ENCODE results near the gene KYAT1. TPM values are rescaled to one million over a fixed set of nuclear protein-coding genes. Genes with fewer than 3 reads are reported as not detected.
"Not testable (repeated sequence)": the region's sequence is repeated elsewhere in the genome, so short reads cannot be mapped to it uniquely, and the experiment has no call there.

The KYAT1 gene
- total RNA-seq, 1 donor from 2014 or later: 7.1 TPM

GRCh38 chr9:128805661-128806060 is 76.1 kb downstream of the KYAT1 start:
- TF ChIP-seq, protein P1, sequence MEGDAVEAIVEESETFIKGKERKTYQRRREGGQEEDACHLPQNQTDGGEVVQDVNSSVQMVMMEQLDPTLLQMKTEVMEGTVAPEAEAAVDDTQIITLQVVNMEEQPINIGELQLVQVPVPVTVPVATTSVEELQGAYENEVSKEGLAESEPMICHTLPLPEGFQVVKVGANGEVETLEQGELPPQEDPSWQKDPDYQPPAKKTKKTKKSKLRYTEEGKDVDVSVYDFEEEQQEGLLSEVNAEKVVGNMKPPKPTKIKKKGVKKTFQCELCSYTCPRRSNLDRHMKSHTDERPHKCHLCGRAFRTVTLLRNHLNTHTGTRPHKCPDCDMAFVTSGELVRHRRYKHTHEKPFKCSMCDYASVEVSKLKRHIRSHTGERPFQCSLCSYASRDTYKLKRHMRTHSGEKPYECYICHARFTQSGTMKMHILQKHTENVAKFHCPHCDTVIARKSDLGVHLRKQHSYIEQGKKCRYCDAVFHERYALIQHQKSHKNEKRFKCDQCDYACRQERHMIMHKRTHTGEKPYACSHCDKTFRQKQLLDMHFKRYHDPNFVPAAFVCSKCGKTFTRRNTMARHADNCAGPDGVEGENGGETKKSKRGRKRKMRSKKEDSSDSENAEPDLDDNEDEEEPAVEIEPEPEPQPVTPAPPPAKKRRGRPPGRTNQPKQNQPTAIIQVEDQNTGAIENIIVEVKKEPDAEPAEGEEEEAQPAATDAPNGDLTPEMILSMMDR (IDR thresholded peaks at IDR 0.05): no peak
- no peaks in the 10 kb centered on the region for H3K9me3 ChIP-seq
- no peak overlapping the region for H3K27ac ChIP-seq
- no peaks in the 10 kb centered on the region for H3K27me3 ChIP-seq (ENCODE audit: low read depth)
- peaks cover 80% of the 10 kb centered on the region for H3K36me3 ChIP-seq
- H3K4me3 ChIP-seq: no peak overlapping the region
- H3K4me1 ChIP-seq: no peaks in the 10 kb centered on the region
- ATAC-seq (no peak), DNase-seq (no peak)
- intact Hi-C loops (cut with DNase I): no loop called here

DNA sequence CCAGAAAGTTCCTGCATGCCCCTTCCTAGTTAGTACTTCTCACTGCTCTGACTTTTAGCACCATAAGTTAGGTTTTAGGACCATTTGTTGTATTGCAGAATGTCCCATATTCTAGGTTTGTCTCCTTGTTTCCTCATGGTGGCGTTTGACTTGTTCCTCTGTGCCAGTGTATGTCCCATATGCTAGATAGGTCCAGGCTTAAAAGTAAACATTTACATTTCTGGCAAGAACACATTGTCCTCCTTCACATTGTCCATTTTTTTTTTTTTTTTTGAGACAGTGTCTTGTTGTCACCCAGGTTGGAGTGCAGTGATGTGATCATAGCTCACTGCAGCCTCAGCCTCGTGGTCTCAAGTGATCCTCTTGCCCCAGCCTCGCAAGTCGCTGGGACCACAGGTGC is 79.3 kb downstream of the KYAT1 start:
- TF ChIP-seq, protein P1 (IDR thresholded peaks at IDR 0.05): no peak
- no peaks in the 10 kb centered on the region for H3K9me3 ChIP-seq
- H3K36me3 ChIP-seq: peaks cover 98% of the 10 kb centered on the region
- intact Hi-C loops (cut with DNase I): no loop called here
- no peaks in the 10 kb centered on the region for H3K27me3 ChIP-seq (ENCODE audit: low read depth)
- no peak overlapping the region for H3K27ac ChIP-seq
- no peak for DNase-seq
- no peak for ATAC-seq
- no peak overlapping the region for H3K4me3 ChIP-seq
- H3K4me1 ChIP-seq: no peaks in the 10 kb centered on the region

DNA sequence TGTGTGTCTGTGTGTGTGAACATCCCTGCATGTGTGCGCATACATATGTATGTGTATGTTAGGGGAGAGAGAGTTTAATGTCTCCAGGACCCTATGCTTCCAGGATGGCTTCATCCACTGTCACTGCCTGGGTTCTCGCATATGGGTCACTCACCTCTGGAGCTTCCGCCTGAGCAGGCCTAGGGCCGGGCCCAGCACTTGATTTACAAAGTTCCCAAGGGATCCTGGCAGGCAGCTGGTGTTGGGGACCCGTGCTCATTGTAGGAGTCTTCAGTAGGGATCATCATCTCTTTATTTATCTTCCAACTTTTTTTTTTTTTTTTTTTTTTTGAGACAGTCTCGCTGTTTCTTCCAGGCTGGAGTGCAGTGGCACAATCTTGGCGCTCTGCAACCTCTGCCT is 81.7 kb downstream of the KYAT1 start:
- TF ChIP-seq, protein P1 (IDR thresholded peaks at IDR 0.05): no peak
- Histone ChIP-seq H3K4me1 (no peaks in the 10 kb centered on the region), H3K36me3 (peaks cover 98% of the 10 kb centered on the region), H3K4me3 (no peak overlapping the region), H3K27me3 (ENCODE audit: low read depth) (no peaks in the 10 kb centered on the region), H3K27ac (no peak overlapping the region), H3K9me3 (no peaks in the 10 kb centered on the region)
- DNase-seq (no peak), ATAC-seq (no peak)
- intact Hi-C loops (cut with DNase I): no loop called here

DNA sequence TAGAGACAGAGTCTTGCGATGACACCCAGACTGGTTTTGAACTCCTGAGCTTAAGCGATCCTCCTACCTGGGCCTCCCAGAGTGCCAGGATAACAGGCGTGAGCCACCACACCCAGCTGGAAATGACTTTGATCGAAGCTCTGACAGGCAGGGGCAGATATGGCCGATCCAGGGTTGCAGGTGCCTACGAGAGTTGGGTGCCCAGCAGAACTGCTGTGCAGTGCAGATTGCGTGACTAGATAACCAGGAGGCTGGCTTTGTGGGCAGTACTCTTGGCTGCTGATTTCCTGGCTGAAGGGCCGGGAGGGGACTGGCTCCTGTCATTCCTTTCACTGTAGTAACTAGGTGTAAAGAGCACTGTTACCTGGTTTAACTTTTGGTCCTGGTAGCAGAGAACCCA is 82.9 kb downstream of the KYAT1 start:
- Histone ChIP-seq H3K27ac (no peak overlapping the region), H3K36me3 (peaks cover 98% of the 10 kb centered on the region), H3K27me3 (ENCODE audit: low read depth) (no peaks in the 10 kb centered on the region), H3K9me3 (no peaks in the 10 kb centered on the region), H3K4me3 (no peak overlapping the region), H3K4me1 (no peaks in the 10 kb centered on the region)
- DNase-seq (no peak), ATAC-seq (no peak)
- TF ChIP-seq, protein P1 (IDR thresholded peaks at IDR 0.05): no peak
- intact Hi-C loops (cut with DNase I): no loop called here

DNA sequence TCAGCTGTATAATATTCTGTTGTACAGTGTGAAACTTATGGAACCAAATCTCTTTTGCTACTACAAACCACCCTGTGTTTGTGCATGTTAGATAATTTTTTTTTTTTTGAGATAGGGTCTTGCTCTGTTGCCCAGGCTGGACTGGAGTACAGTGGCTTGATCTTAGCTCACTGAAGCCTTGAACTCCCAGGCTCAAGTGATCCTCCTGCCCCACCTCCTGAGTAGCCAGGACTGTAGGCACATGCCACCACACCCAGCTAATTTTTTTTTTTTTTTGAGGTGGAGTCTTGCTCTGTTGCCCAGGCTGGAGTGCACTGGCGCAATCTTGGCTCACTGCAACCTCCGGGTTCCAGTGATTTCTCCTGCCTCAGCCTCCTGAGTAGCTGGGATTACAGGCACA is 86.8 kb downstream of the KYAT1 start:
- ATAC-seq; H3K9me3 ChIP-seq; H3K4me1 ChIP-seq; intact Hi-C loops (cut with DNase I); H3K27ac ChIP-seq; H3K27me3 ChIP-seq (ENCODE audit: low read depth); DNase-seq; H3K4me3 ChIP-seq: not testable (repeated sequence)
- peaks cover 98% of the 10 kb centered on the region for H3K36me3 ChIP-seq

- intact Hi-C loops (cut with DNase I): no loop called here
- Histone ChIP-seq H3K27ac (no peak overlapping the region), H3K9me3 (no peaks in the 10 kb centered on the region), H3K4me3 (no peak overlapping the region), H3K36me3 (peaks cover 79% of the 10 kb centered on the region), H3K4me1 (peaks cover 9% of the 10 kb centered on the region), H3K27me3 (ENCODE audit: low read depth) (no peaks in the 10 kb centered on the region)
- ATAC-seq (no peak), DNase-seq (no peak)
- TF ChIP-seq, protein P1 (IDR thresholded peaks at IDR 0.05): no peak
Observed at GRCh38 chr9:128792978-128793686, 88.6 kb downstream of the KYAT1 start.

Measured in lower lobe of right lung (tissue), 2 donors.